SK-N-SH (cell line): ENCODE measurements around the gene OR10R2.

ENCODE experiments used
- CHD2 ChIP-seq: fragments of 150-350 bp; IDR thresholded peaks from 2 replicates; pipeline ENCODE4 v1.6.1; 2018; ENCODE audit warnings: low read length; ENCODE audit not compliant: partially characterized antibody
- CTCF ChIP-seq: fragments of 200-600 bp; sonication (generic); IDR thresholded peaks from 2 replicates; pipeline ENCODE4 v1.6.1; 2017; ENCODE audit warnings: antibody characterized with exemption, mild to moderate bottlenecking, moderate library complexity
- ELF1 ChIP-seq: IDR thresholded peaks from 2 replicates; pipeline ENCODE4 v1.4.0; 2012
- EP300 ChIP-seq, 2 experiments: IDR thresholded peaks; 2 replicates each; pipeline versions ENCODE4 v1.4.0 to v1.6.1; 2012; ENCODE audit warnings: borderline replicate concordance in 1 of 2, low read depth in 1 of 2, low read length in 1 of 2
- GABPA ChIP-seq: IDR thresholded peaks from 2 replicates; pipeline ENCODE4 v1.4.0; 2012; ENCODE audit warnings: low read depth, mild to moderate bottlenecking
- GATA2 ChIP-seq: sonication (generic); formaldehyde crosslinking; IDR thresholded peaks from 2 replicates; pipeline ENCODE4 v1.5.0; 2020; ENCODE audit warnings: mild to moderate bottlenecking, missing genetic modification reagents
- SIN3A ChIP-seq: IDR thresholded peaks from 2 replicates; pipeline ENCODE4 v1.6.1; 2012; ENCODE audit warnings: low read depth, mild to moderate bottlenecking, low read length, moderate library complexity, borderline replicate concordance
- TCF12 ChIP-seq: IDR thresholded peaks from 2 replicates; pipeline ENCODE4 v1.4.0; 2012
- TEAD4 ChIP-seq: IDR thresholded peaks from 2 replicates; pipeline ENCODE4 v1.4.0; 2012; ENCODE audit warnings: mild to moderate bottlenecking, borderline replicate concordance; ENCODE audit not compliant: insufficient read depth
- YY1 ChIP-seq: IDR thresholded peaks from 2 replicates; pipeline ENCODE4 v1.4.0; 2012; ENCODE audit warnings: low read depth, mild to moderate bottlenecking

- TF ChIP-seq CTCF, result no peak
- no peak for TF ChIP-seq EP300 (IDR thresholded peaks at IDR 0.05; ENCODE audit: borderline replicate concordance in 1 of 2, low read depth in 1 of 2, low read length in 1 of 2)
- no peak for TF ChIP-seq GATA2 (CRISPR knock-in tag)
- no peak for TF ChIP-seq CHD2
- TF ChIP-seq SIN3A, result no peak
- TF ChIP-seq GABPA, result no peak
- no peak for TF ChIP-seq ELF1
- TF ChIP-seq YY1, result no peak
- no peak for TF ChIP-seq TEAD4
- TF ChIP-seq TCF12, result no peak
These were observed 22.8 kb downstream of the OR10R2 start for GRCh38 chr1:158494796-158495195.
